Measurements from ENCODE around the gene CNOT4.

DNA sequence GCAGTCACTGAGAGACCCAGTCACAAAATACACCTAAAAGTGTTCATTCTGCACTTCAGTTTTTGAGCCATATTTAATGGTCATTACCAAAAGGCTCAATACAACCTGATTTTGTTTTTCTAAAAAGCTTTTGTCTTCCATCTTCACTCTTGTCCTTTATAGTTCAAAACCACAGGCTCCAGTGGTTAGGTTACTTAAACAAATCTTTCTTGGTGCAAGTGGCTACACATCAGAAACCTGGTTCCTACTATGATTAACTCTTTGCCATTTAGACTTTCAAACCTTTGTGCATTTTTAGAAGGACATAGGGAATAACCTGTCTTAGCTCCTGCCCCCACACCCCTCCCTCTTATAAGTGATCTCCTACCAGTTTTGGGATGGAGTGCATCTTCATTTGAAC, 140.5 kb downstream of the CNOT4 start:
- TF ChIP-seq, protein P1, sequence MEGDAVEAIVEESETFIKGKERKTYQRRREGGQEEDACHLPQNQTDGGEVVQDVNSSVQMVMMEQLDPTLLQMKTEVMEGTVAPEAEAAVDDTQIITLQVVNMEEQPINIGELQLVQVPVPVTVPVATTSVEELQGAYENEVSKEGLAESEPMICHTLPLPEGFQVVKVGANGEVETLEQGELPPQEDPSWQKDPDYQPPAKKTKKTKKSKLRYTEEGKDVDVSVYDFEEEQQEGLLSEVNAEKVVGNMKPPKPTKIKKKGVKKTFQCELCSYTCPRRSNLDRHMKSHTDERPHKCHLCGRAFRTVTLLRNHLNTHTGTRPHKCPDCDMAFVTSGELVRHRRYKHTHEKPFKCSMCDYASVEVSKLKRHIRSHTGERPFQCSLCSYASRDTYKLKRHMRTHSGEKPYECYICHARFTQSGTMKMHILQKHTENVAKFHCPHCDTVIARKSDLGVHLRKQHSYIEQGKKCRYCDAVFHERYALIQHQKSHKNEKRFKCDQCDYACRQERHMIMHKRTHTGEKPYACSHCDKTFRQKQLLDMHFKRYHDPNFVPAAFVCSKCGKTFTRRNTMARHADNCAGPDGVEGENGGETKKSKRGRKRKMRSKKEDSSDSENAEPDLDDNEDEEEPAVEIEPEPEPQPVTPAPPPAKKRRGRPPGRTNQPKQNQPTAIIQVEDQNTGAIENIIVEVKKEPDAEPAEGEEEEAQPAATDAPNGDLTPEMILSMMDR (IDR thresholded peaks at IDR 0.05), result no peak
- TF ChIP-seq POLR2A (IDR thresholded peaks at IDR 0.05), result no peak
